DMS114 treated with DMSO at 0.1 percent for 48 hours (cell line): Measurements from ENCODE around the gene SULT1A2.
"Not testable (repeated sequence)": the region's sequence is repeated elsewhere in the genome, so short reads cannot be mapped to it uniquely, and the experiment has no call there.

Experiments used
- DNase-seq: peaks from one replicate; lab custom pipeline; 2025; ENCODE audit not compliant: unreplicated experiment; lab: John Stamatoyannopoulos, UW

Gene SULT1A2

DNA sequence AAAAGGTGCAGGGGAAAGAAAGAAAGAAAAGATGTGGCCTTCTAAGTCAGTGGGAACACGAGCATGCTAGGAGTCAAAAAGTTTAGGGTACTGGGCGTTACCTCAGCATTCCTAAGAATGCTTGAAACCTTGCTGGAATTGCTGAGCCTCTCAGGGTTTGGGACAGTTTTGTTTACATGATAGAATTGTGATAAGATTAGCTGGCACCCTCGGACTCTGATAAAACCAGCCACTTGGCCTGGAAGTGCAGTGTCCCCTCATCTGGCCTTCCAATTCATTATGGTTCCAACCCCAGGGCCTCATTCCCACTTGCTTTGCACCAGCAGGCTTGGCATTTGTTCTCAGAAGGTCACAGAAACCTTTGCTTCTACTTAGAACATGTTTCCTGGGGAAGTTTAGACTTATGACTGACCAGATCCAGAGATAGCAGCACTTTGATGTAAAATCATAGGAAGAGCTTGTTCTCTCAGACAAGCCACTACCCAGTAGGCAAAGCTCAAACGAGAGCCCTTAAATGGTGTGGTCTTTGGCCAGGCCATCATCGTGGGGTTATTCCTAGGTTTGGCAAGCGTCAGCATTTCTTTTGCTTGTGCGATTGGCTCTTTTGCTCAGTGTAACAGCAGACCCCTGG lies 35.2 kb downstream of the SULT1A2 start:
- no peak for DNase-seq

DNA sequence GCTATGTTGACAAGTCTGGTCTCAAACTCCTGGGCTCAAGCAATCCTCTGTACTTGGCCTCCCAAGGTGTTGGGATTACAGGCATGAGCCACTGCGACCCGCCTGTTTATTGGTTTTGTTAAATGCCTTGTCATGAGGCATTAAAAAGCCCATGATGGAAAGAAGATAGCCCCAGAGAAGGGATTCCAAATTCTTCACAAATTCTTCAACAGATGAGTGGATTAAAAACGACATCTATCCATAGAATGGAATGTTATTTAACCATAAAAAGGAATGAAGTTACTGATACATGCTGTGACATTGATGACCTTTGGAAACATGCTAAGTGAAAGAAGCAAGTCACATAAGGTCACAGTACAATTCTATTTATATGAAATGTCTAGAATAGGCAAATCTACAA lies 38.4 kb downstream of the SULT1A2 start:
- DNase-seq = no peak

DNA sequence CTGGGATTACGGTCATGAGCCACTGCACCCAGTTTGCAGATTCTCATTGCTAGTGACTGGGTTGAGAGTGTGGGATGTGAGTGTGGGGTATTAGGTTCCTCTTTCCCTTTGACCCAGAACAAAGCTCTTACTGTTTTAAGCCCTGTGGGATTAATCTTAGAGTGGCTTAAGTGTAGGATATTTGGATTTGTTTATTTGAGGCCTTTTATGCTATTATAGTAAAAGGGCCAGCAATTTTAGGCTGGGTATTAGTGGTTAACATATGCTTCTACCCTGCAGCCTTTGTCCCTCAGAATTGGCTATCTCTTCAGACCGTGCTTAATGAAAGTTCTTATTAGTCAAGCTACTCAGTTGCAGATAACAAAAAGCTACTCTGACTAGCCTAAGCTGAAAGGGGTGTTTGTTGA lies 39.9 kb downstream of the SULT1A2 start:
- DNase-seq = no peak

DNA sequence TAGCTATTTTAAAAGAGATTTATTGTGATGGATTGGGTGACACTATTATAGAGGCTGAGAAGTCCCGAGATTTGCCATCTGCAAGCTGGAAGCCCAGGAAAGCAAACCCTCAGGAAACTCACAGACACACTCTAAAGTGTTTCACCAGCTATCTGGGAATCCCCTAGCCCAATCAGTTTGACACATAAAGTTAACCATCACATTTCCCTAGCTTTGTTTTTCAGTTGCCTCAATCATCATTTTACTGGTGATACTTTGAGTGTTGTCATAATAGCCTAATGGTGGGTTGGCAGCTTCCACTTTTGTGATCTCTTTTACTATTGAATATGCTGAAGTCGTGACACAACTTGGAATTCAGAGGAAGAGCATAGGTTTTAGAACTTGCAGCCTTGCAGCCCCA lies 41.3 kb downstream of the SULT1A2 start:
- no peak for DNase-seq

DNA sequence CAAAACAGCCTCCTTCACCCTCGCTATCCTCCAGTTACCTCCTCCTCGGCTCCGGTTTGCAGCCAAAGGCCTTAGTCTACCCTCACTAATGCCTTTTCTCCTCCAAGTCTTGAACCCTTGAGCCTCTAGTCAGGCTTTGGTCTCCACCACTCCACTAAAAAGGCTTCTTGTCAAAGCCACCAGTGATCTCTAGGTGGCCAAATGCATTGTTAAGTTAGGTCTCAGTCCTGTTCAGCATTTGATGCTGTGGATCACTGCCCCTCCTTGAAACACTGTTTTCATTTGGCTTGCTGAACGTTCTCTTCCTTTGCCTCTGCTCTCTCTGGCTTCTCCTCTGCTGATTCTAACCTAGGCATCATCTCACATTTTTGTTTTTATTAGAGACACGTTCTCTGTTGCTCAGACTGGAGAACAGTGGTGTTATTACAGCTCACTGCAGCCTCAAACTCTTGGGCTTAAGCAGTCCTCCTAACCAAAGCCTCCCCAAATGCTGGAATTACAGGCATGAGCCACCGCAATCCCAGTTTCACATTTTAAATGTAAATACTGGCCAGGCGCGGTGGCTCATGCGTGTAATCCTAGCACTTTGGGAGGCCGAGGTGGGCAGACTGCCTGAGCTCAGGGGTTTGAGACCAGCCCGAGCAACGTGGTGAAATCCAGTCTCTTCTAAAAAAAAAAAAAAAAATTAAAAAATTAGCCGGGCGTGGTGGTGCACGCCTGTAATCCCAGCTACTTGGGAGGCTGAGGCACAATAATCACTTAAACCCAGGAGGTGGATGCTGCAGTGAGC lies 42.0 kb downstream of the SULT1A2 start:
- no peak for DNase-seq

DNA sequence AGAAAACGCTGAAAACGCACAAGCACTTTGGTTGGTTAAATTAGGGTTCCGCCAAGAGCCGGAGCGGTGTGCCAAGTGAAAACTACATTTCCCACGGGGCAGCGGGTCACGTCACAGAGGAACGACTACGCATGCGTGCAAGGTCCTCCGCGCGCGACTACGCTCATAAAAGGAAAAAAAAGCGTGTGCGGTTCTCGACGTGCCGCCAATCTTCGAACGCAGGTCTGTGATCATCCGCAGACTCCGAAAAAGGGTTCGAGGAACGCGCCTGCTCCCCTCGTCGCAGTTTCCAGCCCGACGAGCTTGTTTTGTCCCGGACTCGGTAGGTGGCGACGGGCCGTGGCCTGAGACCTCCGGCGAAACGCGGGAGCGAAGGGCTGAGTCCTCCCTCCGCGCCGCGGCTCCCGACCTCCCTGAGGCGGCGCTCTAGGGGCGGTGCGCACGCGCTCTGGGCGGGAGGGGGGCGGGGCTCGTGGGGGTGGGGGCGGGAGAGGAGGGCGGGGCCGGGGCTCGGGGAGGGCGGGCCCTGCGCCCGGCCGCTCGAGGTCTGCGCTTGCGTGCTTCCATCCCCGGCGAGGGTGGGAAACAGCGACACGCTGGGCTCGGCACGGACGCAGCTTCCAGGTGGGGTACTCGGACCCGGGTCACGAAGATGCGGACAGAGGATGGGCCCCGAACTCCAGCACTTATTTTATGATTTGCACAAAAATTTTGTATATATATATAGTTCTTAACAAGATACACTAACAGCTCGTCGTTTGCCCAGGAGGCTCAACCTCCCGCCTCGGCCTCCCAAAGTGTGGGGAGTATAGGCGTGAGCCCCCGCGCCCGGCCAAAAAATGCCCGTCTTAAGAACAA lies 42.8 kb downstream of the SULT1A2 start, which contains the start of gene SGF29:
Gene SGF29 (plus strand): TSS at position 145 of the 858 bp plus-strand sequence. CDS start 27,150 bp downstream, outside the sequence.
- peak; percentile 73 for DNase-seq

DNA sequence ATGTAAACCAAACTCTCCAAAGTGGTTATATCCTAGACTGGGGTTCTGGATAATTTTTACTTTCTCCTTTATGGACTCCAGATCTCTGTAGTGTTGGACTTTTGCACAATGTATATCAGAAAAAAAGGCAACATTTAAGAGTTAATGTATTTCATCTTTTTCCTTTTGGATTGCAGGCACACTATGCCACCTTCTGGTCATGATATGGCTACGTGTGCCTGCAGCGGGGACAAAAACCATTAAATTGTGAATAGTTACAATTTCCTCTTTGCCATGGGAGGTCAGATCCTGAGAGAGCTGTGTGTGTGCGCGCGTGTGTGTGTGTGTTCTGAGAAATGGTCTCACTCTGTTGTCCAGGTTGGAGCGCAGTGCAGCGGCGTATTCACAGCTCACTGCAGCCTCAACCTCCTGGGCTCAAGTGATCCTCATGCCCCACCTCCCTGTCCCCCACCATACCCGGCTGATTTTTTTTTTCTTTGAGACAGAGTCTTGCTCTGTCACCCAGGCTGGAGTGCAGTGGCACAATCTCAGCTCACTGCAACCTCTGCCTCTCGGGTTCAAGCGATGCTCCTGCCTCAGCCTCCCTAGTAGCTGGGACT lies 47.5 kb downstream of the SULT1A2 start:
- peak; percentile 28 for DNase-seq

DNA sequence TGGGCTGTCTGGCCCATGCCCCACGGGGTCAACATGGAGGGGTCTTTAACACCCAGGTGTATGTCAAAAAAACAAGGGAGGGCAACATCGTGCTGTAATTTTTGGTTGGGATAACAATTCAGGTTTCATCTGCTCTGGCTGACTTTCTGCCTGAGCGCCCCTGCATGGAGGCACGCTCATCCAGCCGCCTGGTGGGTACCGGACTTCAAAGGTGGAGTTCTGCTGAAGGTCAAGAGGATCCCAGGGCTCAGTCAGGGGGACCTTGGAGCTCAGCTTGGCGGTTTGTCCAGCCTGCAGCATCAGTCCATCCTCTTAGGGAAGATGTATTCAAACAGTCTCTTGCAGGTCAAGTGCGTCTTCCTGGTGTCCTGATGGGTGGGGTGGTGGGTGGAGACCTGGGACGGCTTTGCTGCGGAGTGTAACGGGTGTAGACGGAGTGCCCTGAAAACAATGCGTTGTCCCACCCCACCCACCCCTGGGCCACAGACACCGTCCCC lies 48.5 kb downstream of the SULT1A2 start:
- no peak for DNase-seq

DNA sequence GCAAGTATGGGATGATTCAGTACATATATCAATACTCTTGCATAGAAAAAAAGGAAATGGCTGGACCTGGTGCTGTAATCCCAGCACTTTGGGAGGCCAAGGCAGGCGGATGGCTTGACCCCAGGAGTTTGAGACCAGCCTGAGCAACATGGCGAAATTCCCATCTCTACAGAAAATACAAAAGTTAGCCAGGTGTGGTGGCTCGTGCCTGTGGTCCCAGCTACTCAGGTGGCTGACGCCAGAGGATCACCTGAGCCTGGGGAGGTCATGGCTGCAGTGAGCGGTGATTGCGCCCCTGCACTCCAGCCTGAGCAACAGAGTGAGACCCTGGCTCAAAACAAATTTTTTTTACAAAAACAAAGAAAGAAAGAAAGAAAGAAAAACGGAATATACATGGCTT lies 50.2 kb downstream of the SULT1A2 start:
- DNase-seq = no peak

DNA sequence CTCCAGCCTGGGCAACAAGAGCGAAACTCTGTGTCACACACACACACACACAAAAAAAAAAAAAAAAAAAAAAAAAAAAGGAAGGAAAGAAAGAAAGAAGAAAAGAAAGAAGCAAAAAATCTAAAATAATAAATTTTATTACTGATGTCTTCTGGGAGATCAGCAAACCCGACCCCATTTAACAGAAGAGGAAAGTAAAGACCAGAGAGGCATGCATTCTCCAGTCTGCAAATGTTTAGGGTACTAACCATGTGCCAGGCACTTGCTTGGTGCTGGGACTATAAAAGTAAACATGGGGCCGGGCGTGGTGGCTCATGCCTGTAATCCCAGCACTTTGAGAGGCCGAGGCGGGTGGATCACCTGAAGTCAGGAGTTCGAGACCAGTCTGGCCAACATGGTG lies 50.9 kb downstream of the SULT1A2 start:
- not testable (repeated sequence) for DNase-seq

DNA sequence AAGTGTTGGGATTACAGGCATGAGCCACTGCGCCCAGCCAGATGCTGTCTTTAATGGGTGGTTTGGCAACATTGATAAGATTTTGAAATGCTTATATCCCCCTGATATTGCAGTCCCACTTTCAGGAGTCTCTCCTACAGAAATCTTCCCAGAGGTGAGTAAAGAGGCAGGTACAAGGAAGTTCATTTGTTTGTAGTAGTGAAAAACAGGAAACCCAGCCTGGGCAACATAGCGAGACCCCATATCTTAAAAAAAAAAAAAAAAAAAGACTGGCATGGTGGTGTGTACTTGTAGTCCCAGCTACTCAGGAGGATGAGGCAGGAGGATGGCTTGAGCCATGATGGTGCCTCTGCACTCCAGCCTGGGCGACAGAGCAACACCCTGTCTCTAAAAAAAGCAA lies 51.9 kb downstream of the SULT1A2 start:
- no peak for DNase-seq

DNA sequence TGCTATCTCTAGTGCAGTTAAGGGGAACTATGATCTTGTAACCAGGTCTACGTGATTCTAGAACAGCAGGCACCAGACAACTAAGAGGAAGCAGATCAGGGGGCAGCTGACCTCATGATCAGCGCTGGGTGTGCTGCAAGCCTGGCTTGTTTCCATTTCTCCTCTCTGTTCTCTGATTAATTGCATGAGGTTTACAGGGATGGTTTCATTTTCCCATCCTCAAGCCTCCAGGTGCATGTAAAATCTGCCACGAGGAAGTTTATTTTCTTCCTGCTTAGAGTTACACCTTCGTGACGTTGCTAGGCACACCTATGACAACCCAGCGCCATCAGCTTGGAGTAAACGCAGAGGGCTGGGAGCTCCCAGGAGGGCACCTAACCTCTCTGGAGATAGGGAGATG lies 53.8 kb downstream of the SULT1A2 start:
- DNase-seq = no peak

DNA sequence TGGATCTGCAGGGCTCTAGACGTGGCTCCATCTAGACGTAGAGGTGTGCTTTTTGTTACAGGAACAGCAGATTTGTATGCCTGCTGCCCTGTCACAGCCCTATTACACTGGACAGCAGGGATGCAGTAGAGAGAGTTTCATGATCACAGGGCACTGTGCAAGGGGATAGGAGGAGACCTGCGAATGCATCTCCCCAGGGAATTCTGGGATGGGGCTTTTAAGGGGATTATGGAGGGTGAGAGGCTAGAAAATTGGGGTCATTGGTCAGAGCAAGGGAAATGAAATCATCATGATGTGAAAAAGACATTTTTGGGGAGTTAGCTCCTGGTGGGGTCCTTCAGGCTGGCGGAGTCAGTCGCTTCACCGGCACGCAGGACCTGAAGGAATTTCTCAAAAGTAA lies 54.2 kb downstream of the SULT1A2 start:
- DNase-seq = no peak
